ENCODE data around the gene FOXJ2.
"Not testable (repeated sequence)": the region's sequence is repeated elsewhere in the genome, so short reads cannot be mapped to it uniquely, and the experiment has no call there.

Gene FOXJ2

GRCh38 chr12:8014836-8015235, 17.7 kb upstream of the FOXJ2 start:
- TF ChIP-seq ZNF274 (IDR thresholded peaks at IDR 0.05; ENCODE audit: low read depth, low read length), result no peak
- no peak overlapping the region for H3K4me3 ChIP-seq (ENCODE audit: low read length)

GRCh38 chr12:8018213-8018612, 14.3 kb upstream of the FOXJ2 start:
- H3K4me3 ChIP-seq (ENCODE audit: low read length), result not testable (repeated sequence)

- peak overlapping the region; percentile 16; the same call in 1 of the 2 replicates for H3K4me3 ChIP-seq (ENCODE audit: low read length)
- TF ChIP-seq ZNF274 (IDR thresholded peaks at IDR 0.05; ENCODE audit: low read depth, low read length), result no peak
Observed at GRCh38 chr12:8018666-8019581, 13.6 kb upstream of the FOXJ2 start.

- H3K4me3 ChIP-seq (ENCODE audit: low read length), result peak overlapping the region; percentile 93
- no peak for TF ChIP-seq ZNF274 (IDR thresholded peaks at IDR 0.05; ENCODE audit: low read depth, low read length)
Observed at GRCh38 chr12:8026291-8026900, 6.1 kb upstream of the FOXJ2 start.

GRCh38 chr12:8027856-8028255, 4.7 kb upstream of the FOXJ2 start:
- H3K4me3 ChIP-seq (ENCODE audit: low read length), result no peak overlapping the region
- no peak for TF ChIP-seq ZNF274 (IDR thresholded peaks at IDR 0.05; ENCODE audit: low read depth, low read length)

- no peak overlapping the region for H3K4me3 ChIP-seq (ENCODE audit: low read length)
- no peak for TF ChIP-seq ZNF274 (IDR thresholded peaks at IDR 0.05; ENCODE audit: low read depth, low read length)
Observed at GRCh38 chr12:8028267-8028666, 4.2 kb upstream of the FOXJ2 start.

- H3K4me3 ChIP-seq (ENCODE audit: low read length), result no peak overlapping the region
- TF ChIP-seq ZNF274 (IDR thresholded peaks at IDR 0.05; ENCODE audit: low read depth, low read length), result no peak
Observed at GRCh38 chr12:8030189-8030588, 2.3 kb upstream of the FOXJ2 start.

- not testable (repeated sequence) for H3K4me3 ChIP-seq (ENCODE audit: low read length)
Observed at GRCh38 chr12:8031017-8031416, 1.5 kb upstream of the FOXJ2 start.

GRCh38 chr12:8031872-8032241, 659 bp upstream of the FOXJ2 start:
- TF ChIP-seq ZNF274 (IDR thresholded peaks at IDR 0.05; ENCODE audit: low read depth, low read length), result no peak
- peak overlapping the region; percentile 65 for H3K4me3 ChIP-seq (ENCODE audit: low read length)

GRCh38 chr12:8033153-8034044, 883 bp downstream of the FOXJ2 start:
- H3K4me3 ChIP-seq (ENCODE audit: low read length), result peak overlapping the region; percentile 65
- no peak for TF ChIP-seq ZNF274 (IDR thresholded peaks at IDR 0.05; ENCODE audit: low read depth, low read length)

GRCh38 chr12:8034802-8035201, 2.3 kb downstream of the FOXJ2 start:
- H3K4me3 ChIP-seq (ENCODE audit: low read length), result no peak overlapping the region
- no peak for TF ChIP-seq ZNF274 (IDR thresholded peaks at IDR 0.05; ENCODE audit: low read depth, low read length)

GRCh38 chr12:8035440-8036010, 3.0 kb downstream of the FOXJ2 start:
- TF ChIP-seq ZNF274 (IDR thresholded peaks at IDR 0.05; ENCODE audit: low read depth, low read length), result no peak
- H3K4me3 ChIP-seq (ENCODE audit: low read length), result no peak overlapping the region

- no peak overlapping the region for H3K4me3 ChIP-seq (ENCODE audit: low read length)
- TF ChIP-seq ZNF274 (IDR thresholded peaks at IDR 0.05; ENCODE audit: low read depth, low read length), result no peak
Observed at GRCh38 chr12:8036346-8036745, 3.8 kb downstream of the FOXJ2 start.

- no peak overlapping the region for H3K4me3 ChIP-seq (ENCODE audit: low read length)
- no peak for TF ChIP-seq ZNF274 (IDR thresholded peaks at IDR 0.05; ENCODE audit: low read depth, low read length)
Observed at GRCh38 chr12:8037046-8037663, 4.6 kb downstream of the FOXJ2 start.
